Suprapubic skin (tissue), 3 donors: ENCODE results near the gene SERTAD4.

ENCODE experiments used
- EP300 ChIP-seq: sonication (generic); formaldehyde crosslinking; IDR thresholded peaks from one replicate; pipeline ENCODE4 v1.6.1; 2017; ENCODE audit warnings: antibody characterized with exemption
- TF ChIP-seq, protein P1 (sequence below), 2 donors: fragments of 200-600 bp in 1 of 2; fragments of 450-650 bp in 1 of 2; sonication (generic) in 1 of 2; IDR thresholded peaks; one replicate each; pipeline ENCODE4 v1.5.1; 2016 to 2019; ENCODE audit warnings: antibody characterized with exemption in 2 of 2, mild to moderate bottlenecking in 1 of 2, moderate library complexity in 1 of 2

GRCh38 chr1:210272666-210273065 is 40.1 kb downstream of the SERTAD4 start:
- TF ChIP-seq EP300, result no peak
- TF ChIP-seq, protein P1, sequence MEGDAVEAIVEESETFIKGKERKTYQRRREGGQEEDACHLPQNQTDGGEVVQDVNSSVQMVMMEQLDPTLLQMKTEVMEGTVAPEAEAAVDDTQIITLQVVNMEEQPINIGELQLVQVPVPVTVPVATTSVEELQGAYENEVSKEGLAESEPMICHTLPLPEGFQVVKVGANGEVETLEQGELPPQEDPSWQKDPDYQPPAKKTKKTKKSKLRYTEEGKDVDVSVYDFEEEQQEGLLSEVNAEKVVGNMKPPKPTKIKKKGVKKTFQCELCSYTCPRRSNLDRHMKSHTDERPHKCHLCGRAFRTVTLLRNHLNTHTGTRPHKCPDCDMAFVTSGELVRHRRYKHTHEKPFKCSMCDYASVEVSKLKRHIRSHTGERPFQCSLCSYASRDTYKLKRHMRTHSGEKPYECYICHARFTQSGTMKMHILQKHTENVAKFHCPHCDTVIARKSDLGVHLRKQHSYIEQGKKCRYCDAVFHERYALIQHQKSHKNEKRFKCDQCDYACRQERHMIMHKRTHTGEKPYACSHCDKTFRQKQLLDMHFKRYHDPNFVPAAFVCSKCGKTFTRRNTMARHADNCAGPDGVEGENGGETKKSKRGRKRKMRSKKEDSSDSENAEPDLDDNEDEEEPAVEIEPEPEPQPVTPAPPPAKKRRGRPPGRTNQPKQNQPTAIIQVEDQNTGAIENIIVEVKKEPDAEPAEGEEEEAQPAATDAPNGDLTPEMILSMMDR (IDR thresholded peaks at IDR 0.05), result no peak
